ENCODE data around the gene TNFRSF13B. TPM values are rescaled to one million over a fixed set of nuclear protein-coding genes. Genes with fewer than 3 reads are reported as not detected.

The TNFRSF13B gene
- total RNA-seq, 3 donors from 2014 or later (not counting 1 experiment from before 2014, with no cell fraction given): 0.70 to 7.7 (median 0.89) TPM

DNA sequence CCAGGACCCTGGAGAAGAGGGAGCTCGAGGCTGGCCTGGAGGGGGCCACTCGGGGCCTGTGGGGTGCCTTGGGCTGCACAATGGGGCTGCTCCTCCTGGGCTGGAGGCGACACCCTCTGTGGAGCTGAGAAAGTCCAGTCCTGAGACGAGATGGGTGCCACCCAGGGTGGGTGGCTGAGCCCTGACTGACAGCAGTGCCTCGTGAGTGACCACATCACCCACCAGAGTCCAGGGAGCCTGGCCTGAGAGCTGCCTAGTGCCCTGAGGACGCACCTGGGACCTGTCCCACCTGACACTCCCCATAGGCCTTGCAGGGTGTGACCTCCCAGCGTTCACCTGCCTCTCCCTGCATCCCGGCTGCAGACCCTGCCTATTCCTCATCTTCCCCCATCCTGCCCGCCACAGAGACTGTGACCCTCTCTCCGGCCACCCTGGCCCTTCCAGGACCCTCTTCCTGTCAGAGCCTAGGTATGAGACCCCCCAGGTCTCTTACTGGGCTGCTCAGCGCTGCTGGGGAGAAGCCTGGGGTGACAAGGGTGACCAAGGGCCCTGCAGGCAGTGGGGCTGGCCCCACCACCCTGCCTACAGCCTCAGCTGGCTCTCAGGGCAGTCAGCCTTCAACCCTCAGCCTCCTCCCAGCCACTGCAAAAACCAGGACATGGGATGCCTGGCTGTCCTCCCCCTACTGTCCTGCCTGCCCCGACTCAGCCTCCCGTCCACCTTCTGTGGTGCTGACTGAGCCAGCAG, 41.2 kb downstream of the TNFRSF13B start:
- no peaks in the 10 kb centered on the region for H3K27me3 Mint-ChIP-seq (ENCODE audit: low read depth in 2 of 2)
- Histone ChIP-seq H3K9me3 (ENCODE audit: control insufficient read depth, insufficient read depth, low read length) (no peaks in the 10 kb centered on the region), H3K27ac (ENCODE audit: low read length) (no peak overlapping the region), H3K36me3 (ENCODE audit: control insufficient read depth, insufficient read depth, low read length) (no peaks in the 10 kb centered on the region), H3K4me3 (ENCODE audit: low read length) (no peak overlapping the region), H3K4me1 (ENCODE audit: control insufficient read depth, insufficient read depth, low read length) (no peaks in the 10 kb centered on the region), H3K27me3 (ENCODE audit: control insufficient read depth, insufficient read depth, low read length) (no peaks in the 10 kb centered on the region)
- H3K4me1 Mint-ChIP-seq: no peaks in the 10 kb centered on the region
- ATAC-seq (no peak), DNase-seq (no peak)
- intact Hi-C loops (cut with micrococcal nuclease): no loop called here
- no peaks in the 10 kb centered on the region for H3K9me3 Mint-ChIP-seq
- no peaks in the 10 kb centered on the region for H3K36me3 Mint-ChIP-seq
- no peak for TF ChIP-seq CTCF (IDR thresholded peaks at IDR 0.05)
- WGBS (ENCODE audit: insufficient coverage): 85% methylated on average over 13 of the region's 13 CpGs
- no peak overlapping the region for H3K4me3 Mint-ChIP-seq
- H3K27ac Mint-ChIP-seq: no peak overlapping the region

GRCh38 chr17:16929757-16930520, 42.0 kb downstream of the TNFRSF13B start:
- no peak for DNase-seq
- Histone ChIP-seq H3K27me3 (ENCODE audit: control insufficient read depth, insufficient read depth, low read length) (no peaks in the 10 kb centered on the region), H3K36me3 (ENCODE audit: control insufficient read depth, insufficient read depth, low read length) (no peaks in the 10 kb centered on the region), H3K4me3 (ENCODE audit: low read length) (no peak overlapping the region), H3K4me1 (ENCODE audit: control insufficient read depth, insufficient read depth, low read length) (no peaks in the 10 kb centered on the region), H3K27ac (ENCODE audit: low read length) (no peak overlapping the region), H3K9me3 (ENCODE audit: control insufficient read depth, insufficient read depth, low read length) (no peaks in the 10 kb centered on the region)
- Mint-ChIP-seq H3K27me3 (ENCODE audit: low read depth in 2 of 2) (no peaks in the 10 kb centered on the region), H3K9me3 (no peaks in the 10 kb centered on the region), H3K36me3 (no peaks in the 10 kb centered on the region), H3K4me3 (no peak overlapping the region), H3K27ac (no peak overlapping the region), H3K4me1 (no peaks in the 10 kb centered on the region)
- WGBS (ENCODE audit: insufficient coverage): 89% methylated on average over 17 of the region's 17 CpGs
- TF ChIP-seq CTCF (IDR thresholded peaks at IDR 0.05): no peak
- ATAC-seq: no peak
- intact Hi-C loops (cut with micrococcal nuclease): no loop called here

DNA sequence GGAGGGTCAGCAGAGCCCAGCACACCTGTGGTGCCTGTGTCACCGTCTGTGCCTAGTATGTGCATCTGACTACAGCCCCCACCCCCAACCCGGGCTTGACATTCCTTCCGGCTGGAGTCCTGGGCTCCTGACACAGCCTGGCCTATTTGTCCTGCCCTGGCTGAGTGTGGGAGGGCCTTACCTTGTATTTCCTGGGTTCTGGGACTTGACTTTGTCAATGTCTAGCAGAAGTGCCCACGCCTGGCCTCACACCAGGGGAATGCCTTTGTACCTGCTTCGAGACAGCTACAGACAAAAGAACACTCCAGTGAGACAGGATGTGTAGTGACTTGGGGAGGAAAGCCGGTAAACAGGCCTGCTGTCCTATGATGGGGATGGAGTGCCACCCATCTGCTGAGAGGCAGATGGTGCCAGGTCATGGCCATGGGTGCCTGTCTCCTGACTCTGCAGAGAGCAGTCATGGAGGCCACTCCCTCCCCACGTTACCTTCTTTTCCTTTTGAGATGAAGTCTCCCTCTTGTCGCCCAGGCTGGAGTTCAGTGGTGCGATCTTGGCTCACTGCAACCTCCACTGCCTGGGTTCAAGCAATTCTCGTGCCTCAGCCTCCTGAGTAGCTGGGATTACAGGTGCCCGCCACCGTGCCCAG, 42.8 kb downstream of the TNFRSF13B start:
- H3K27me3 Mint-ChIP-seq (ENCODE audit: low read depth in 2 of 2): no peaks in the 10 kb centered on the region
- H3K27ac Mint-ChIP-seq: no peak overlapping the region
- peak in 1 of 2 donors; percentile 50 for DNase-seq
- Histone ChIP-seq H3K27me3 (ENCODE audit: control insufficient read depth, insufficient read depth, low read length) (no peaks in the 10 kb centered on the region), H3K4me3 (ENCODE audit: low read length) (no peak overlapping the region), H3K36me3 (ENCODE audit: control insufficient read depth, insufficient read depth, low read length) (no peaks in the 10 kb centered on the region), H3K9me3 (ENCODE audit: control insufficient read depth, insufficient read depth, low read length) (no peaks in the 10 kb centered on the region), H3K4me1 (ENCODE audit: control insufficient read depth, insufficient read depth, low read length) (no peaks in the 10 kb centered on the region), H3K27ac (ENCODE audit: low read length) (no peak overlapping the region)
- no peaks in the 10 kb centered on the region for H3K36me3 Mint-ChIP-seq
- no peaks in the 10 kb centered on the region for H3K9me3 Mint-ChIP-seq
- 80% methylated on average over 12 of the region's 12 CpGs for WGBS (ENCODE audit: insufficient coverage)
- intact Hi-C loops (cut with micrococcal nuclease): no loop called here
- ATAC-seq: no peak
- no peaks in the 10 kb centered on the region for H3K4me1 Mint-ChIP-seq
- no peak overlapping the region for H3K4me3 Mint-ChIP-seq
- no peak for TF ChIP-seq CTCF (IDR thresholded peaks at IDR 0.05)
